GM18511 (cell line): Measurements from ENCODE around the gene GMEB2.
"Not testable (repeated sequence)": the region's sequence is repeated elsewhere in the genome, so short reads cannot be mapped to it uniquely, and the experiment has no call there.

Experiments
- ATAC-seq: cut with Tn5 transposase; IDR thresholded peaks from one replicate; pipeline ENCODE4 v1.9.1; 2021; ENCODE audit warnings: mild to moderate bottlenecking, moderate library complexity; ENCODE audit not compliant: unreplicated experiment

Gene GMEB2

DNA sequence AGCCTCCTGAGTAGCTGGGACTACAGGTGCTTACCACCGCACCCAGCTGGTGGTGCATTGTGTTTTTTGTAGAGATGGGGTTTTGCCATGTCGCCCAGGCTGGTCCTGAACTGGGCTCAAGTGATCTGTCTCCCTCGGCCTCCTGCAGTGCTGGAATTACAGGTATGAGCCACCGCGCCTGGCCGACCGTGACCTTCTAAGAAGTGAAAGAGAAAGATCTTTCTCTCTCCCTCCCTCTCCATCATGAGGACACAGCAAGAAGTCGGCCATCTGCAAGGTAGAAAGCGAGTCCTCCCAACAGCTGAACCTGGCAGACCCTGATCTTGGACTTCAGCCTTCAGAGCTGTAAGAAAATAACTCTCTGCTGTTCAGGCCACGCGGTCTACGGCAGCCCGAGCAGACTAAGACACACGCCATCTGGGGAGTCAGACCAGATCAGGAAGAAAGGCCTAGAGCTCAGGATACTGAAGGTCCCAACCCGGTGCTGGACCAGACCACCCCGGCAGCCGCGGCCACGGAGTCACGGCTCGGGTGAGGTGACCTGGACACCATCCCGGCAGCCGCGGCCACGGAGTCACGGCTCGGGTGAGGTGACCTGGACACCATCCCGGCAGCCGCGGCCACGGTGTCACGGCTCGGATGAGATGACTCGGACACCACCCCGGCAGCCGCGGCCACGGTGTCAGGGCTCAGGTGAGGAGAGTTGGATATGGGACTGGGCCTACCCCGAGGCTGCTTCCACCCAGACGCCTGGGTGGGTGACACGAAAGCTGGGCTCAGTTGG lies 9.6 kb downstream of the GMEB2 start:
- no peak for ATAC-seq

GRCh38 chr20:63613863-63614594 lies 12.9 kb downstream of the GMEB2 start:
- ATAC-seq = not testable (repeated sequence)

GRCh38 chr20:63612276-63612931 lies 14.5 kb downstream of the GMEB2 start:
- no peak for ATAC-seq

- ATAC-seq = no peak
Measured at GRCh38 chr20:63611646-63612045, 15.3 kb downstream of the GMEB2 start.

- ATAC-seq = no peak
Measured at GRCh38 chr20:63610581-63611435, 16.1 kb downstream of the GMEB2 start.

DNA sequence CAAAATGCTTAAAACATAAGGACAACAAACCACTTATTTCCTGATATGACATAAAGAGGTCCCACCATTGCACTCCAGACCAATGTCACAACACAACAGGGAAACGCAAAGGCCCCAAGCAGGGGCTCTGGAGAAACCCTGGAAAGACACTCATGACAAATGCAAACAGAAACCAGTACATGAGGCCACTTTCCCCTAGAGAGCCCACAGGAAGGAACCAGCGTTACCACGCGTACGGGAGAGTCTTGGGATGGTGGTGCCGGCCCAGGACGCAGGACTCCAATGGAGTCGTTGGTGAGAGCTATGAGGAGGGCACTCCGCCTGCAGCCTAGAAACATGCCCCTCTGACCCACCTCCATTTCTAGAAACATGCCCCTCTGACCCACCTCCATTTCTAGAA lies 20.2 kb downstream of the GMEB2 start:
- ATAC-seq = no peak

GRCh38 chr20:63602321-63602720 lies 24.6 kb downstream of the GMEB2 start:
- no peak for ATAC-seq

GRCh38 chr20:63601679-63602078 lies 25.2 kb downstream of the GMEB2 start:
- not testable (repeated sequence) for ATAC-seq

GRCh38 chr20:63599396-63600050 lies 27.4 kb downstream of the GMEB2 start:
- ATAC-seq = no peak

DNA sequence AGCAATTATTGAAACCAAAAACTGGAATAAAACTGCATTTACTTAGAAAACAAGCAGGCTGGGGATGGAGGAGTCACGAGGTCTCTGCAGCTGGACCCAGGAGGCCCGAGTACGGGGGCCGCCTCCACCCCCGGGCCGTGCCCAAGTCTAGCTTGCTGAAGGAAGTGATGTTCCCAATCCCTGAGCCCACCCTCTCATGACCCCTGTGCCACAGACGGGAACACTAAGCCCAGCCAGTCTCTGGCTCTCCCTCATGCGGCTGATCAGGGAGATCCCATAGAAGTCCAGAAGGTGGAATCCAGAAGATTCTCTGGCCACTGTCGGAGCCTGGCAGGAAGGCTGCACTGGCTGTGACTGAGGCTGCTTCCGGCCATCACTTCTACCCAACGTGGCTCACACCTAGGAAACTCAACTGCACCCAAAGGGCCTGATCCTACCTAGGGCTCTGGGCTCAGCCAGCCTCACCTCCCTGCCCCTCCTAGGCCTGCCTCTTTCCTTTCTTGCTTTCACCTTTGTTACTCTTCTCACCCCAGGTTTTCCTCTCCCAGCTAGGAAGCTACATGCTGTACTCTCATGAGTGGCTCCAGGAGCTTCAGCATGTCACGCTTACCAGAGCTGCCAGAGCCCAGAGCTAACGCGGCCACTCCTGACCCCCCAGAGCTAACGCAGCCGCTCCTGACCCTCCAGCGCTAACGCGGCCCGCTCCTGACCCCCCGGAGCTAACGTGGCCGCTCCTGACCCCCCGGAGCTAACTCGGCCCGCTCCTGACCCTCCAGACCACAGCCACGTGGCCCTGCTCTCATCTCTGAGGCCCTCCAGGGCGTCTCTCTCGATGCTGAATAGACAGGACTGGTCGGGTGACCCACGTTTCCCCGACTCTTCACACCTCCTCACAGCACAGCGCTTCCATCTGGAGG lies 28.2 kb downstream of the GMEB2 start:
- no peak for ATAC-seq

GRCh38 chr20:63597651-63598478 lies 29.0 kb downstream of the GMEB2 start:
- ATAC-seq = no peak

DNA sequence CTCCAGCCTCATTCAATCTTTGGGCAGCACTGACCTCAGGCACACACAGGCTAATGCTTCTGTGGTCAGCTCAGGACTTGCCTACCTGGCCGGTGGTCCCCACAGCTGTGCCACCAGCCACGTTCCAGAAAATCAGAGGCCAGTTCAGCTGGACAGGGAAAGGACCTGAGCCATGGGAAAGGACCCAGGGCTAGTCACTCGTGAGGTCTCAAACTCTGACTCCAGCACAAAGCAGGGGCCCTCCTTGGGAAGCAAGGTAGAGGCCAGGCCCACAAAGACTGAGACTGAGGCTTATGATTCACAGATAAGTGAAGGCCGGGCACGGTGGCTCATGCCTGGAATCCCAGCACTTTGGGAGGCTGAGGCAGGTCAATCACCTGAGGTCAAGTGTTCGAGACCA lies 30.5 kb downstream of the GMEB2 start:
- ATAC-seq = no peak

DNA sequence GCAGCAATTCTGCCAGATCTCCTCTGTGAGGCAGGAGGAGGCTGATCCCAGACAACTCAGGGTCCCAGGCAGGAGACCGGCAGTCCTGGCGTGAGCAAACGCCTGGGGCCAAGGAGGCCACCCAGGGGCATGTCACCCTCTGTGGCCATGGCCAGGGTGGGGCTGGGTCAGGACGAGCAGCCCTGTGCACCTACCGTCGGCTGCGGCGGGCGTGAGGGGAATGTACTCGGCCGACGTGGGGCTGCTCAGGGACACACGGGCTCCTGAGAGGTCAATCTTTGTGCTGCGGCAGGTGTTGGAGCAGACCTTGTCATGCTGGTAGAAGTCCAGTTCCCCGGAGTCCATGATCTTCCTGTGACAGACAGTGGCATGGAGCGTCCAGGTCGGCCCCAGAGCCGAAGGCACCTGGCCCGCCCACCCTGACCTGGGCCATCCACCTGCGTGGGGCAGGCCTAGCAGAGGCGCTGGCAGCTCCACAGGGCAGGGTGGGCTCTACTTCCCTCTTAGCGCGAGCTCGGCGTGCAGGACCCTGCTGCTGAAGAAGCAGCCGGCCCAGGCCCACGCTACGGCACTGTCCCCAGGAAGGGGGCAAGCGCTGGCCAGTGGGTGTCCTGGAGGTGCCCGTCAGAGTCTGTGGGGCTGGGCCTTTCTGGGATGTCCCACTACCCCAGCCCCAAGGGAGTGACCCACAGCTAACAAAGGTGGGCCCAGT lies 31.3 kb downstream of the GMEB2 start:
- ATAC-seq = no peak

GRCh38 chr20:63594043-63594561 lies 32.8 kb downstream of the GMEB2 start:
- ATAC-seq = no peak

DNA sequence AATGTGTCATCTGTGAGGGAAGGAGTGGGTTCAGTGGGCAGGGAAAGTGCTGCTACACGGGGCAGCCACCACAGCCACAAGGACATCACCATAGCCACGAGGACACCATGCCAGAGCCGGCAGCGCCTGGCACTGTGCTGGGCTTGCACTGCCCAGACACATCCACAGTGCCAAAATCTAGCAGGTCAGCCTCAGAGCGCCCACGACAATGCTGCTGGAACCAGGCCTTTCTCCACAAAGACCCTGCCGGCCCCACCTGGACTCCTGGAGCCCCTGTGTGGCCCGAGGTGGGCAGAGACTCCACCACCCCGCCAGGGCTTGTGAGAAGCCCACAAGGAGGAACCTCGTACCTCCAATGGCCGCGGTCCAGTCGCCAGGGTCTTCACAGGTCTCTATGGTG lies 34.2 kb downstream of the GMEB2 start:
- ATAC-seq = no peak

DNA sequence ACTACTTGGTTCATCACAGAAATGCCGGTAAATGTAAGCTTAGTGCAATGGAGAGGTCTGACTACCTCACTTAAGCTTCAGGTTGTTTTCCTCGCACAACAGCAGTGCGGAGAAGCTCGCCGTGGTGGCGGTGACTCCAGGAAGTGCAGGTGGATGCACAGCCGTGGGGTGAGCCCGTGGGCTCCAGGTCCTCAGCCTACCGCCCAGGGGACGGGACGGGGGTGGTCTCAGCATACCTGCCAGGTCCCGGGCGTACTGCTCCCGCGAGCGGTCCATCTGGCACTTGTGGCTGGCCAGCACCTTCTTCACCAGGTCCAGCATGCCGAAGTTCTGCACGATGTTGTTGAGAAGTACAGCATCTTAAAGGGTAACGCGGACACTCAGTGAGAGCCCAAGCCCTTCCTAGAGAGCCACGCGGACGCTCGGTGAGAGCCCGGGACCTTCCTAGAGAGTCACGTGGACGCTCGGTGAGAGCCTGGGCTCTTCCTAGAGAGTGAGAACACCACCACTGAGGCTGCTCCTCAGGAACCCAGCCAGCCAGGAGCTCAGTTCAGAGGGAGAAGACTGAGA lies 35.0 kb downstream of the GMEB2 start:
- no peak for ATAC-seq

- ATAC-seq = no peak
Measured at GRCh38 chr20:63591147-63591533, 35.8 kb downstream of the GMEB2 start.
